ENCODE data around the gene UMAD1. TPM values are rescaled to one million over a fixed set of nuclear protein-coding genes. Genes with fewer than 3 reads are reported as not detected.
A peak's percentile ranks its signal among the peaks of the same experiment; 100 is the strongest.

The UMAD1 gene
- total RNA-seq, 1 donor from 2014 or later: 13.7 TPM

GRCh38 chr7:7688956-7689355 lies 48.4 kb downstream of the UMAD1 start:
- DNase-seq (ENCODE audit: low spot score): no peak

- DNase-seq (ENCODE audit: low spot score): no peak
Observed at GRCh38 chr7:7693881-7694280, 53.3 kb downstream of the UMAD1 start.

- DNase-seq (ENCODE audit: low spot score): no peak
Observed at GRCh38 chr7:7694542-7694941, 54.0 kb downstream of the UMAD1 start.

- no peak for DNase-seq (ENCODE audit: low spot score)
Observed at GRCh38 chr7:7695111-7695817, 54.7 kb downstream of the UMAD1 start.

GRCh38 chr7:7696458-7697119 lies 56.0 kb downstream of the UMAD1 start:
- peak; percentile 48 for DNase-seq (ENCODE audit: low spot score)

GRCh38 chr7:7698930-7699329 lies 58.4 kb downstream of the UMAD1 start:
- DNase-seq (ENCODE audit: low spot score): no peak

GRCh38 chr7:7699380-7699779 lies 58.8 kb downstream of the UMAD1 start:
- no peak for DNase-seq (ENCODE audit: low spot score)

- no peak for DNase-seq (ENCODE audit: low spot score)
Observed at GRCh38 chr7:7699970-7700369, 59.4 kb downstream of the UMAD1 start.

- no peak for DNase-seq (ENCODE audit: low spot score)
Observed at GRCh38 chr7:7701527-7701926, 61.0 kb downstream of the UMAD1 start.

GRCh38 chr7:7702826-7703225 lies 62.3 kb downstream of the UMAD1 start:
- no peak for DNase-seq (ENCODE audit: low spot score)

GRCh38 chr7:7703427-7703826 lies 62.9 kb downstream of the UMAD1 start:
- no peak for DNase-seq (ENCODE audit: low spot score)

GRCh38 chr7:7704867-7705266 lies 64.3 kb downstream of the UMAD1 start:
- DNase-seq (ENCODE audit: low spot score): no peak

- no peak for DNase-seq (ENCODE audit: low spot score)
Observed at GRCh38 chr7:7705318-7705717, 64.8 kb downstream of the UMAD1 start.

GRCh38 chr7:7706101-7706511 lies 65.6 kb downstream of the UMAD1 start:
- DNase-seq (ENCODE audit: low spot score): no peak

GRCh38 chr7:7706556-7707172 lies 66.1 kb downstream of the UMAD1 start:
- peak; percentile 75 for DNase-seq (ENCODE audit: low spot score)

GRCh38 chr7:7707246-7707645 lies 66.7 kb downstream of the UMAD1 start:
- DNase-seq (ENCODE audit: low spot score): no peak

- peak; percentile 70 for DNase-seq (ENCODE audit: low spot score)
Observed at GRCh38 chr7:7707806-7708205, 67.3 kb downstream of the UMAD1 start.

- no peak for DNase-seq (ENCODE audit: low spot score)
Observed at GRCh38 chr7:7709291-7709690, 68.7 kb downstream of the UMAD1 start.

GRCh38 chr7:7710469-7710868 lies 69.9 kb downstream of the UMAD1 start:
- DNase-seq (ENCODE audit: low spot score): no peak

GRCh38 chr7:7713730-7714129 lies 73.2 kb downstream of the UMAD1 start:
- DNase-seq (ENCODE audit: low spot score): no peak

GRCh38 chr7:7718492-7718891 lies 77.9 kb downstream of the UMAD1 start, which contains the start of gene RPA3:
RPA3 (minus strand) TSS chr7:7718607; CDS start chr7:7640418, 78,189 bp downstream.
- DNase-seq (ENCODE audit: low spot score): no peak

GRCh38 chr7:7719236-7719635 lies 78.7 kb downstream of the UMAD1 start:
- DNase-seq (ENCODE audit: low spot score): peak; percentile 35

- peak; percentile 38 for DNase-seq (ENCODE audit: low spot score)
Observed at GRCh38 chr7:7720193-7720592, 79.6 kb downstream of the UMAD1 start.
